ENCODE measurements around the gene LAMA5.

Gene LAMA5

GRCh38 chr20:62310757-62311121 is 56.4 kb downstream of the LAMA5 start:
- no peak for DNase-seq

GRCh38 chr20:62309947-62310756 is 57.0 kb downstream of the LAMA5 start:
- no peak for DNase-seq

DNA sequence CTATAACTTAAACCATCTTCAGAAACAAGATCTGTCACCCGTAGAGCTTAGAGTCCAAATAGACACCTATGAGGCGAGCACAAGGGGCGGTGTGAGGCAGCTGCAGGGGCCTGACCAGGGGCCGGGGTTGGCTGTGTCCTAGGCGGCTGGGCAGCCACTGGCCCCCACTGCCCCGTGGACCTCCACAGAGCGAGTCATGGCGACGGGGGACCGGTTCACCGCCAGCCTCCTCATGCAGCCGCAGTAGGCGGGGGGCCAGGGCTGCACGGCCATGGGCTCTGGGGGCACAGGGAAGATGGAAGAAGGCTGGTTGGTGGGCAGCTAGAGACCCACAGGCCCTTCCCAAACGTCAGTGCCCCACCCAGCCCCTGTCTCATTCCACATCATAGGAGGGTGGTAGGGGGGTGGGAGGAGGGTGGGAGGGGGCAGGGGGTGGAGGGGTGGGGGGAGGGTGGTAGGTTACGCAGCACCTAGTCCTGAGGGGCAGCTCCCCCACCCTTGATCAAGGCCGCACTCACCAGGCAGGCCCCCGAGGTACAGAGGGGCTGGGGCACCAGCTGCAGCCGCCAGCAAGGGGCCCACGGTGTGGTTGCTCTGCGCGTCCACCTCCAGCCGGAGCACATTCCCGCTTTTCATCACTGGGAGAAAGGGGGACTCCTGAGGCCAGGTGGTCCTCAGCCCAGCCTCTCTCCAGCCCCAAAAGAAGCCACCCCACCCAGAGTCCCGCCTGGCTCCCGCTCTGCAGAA is 57.7 kb downstream of the LAMA5 start:
- DNase-seq = no peak

- DNase-seq = no peak
Observed at GRCh38 chr20:62308102-62308822, 58.9 kb downstream of the LAMA5 start.

DNA sequence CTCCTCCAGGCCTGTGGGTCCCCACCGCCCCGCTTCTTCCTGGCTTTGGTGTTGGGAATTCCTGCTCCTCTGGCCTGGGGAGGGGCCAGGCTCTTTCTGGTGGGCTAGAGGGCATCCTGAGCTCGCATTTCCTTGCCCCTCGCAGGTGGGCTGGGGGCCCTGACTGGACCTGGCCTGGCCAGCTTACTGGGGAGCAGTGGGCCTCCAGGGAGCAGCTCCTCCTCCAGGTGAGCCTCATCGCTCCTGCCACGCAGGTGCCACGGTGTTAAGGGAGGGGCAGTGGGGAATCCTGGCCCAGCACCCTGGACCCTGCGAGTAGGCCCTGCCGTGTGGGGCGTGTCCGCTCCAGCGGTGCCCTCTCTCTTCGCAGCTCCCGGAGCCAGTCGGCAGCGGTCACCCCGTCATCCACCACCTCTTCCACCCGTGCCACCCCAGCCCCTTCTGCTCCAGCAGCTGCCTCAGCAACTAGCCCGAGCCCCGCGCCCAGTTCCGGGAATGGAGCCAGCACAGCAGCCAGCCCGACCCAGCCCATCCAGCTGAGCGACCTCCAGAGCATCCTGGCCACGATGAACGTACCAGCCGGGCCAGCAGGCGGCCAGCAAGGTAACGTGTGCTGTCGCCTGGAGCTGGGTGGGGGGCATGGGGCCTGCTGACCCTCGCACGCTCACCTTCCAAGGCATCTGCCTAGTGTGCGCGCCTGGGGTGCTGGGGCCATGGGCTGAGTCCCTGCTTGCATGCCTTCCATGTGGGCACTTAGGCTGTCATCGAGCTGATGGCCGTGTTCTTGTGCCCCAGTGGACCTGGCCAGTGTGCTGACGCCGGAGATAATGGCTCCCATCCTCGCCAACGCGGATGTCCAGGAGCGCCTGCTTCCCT is 59.6 kb downstream of the LAMA5 start:
- DNase-seq = no peak

DNA sequence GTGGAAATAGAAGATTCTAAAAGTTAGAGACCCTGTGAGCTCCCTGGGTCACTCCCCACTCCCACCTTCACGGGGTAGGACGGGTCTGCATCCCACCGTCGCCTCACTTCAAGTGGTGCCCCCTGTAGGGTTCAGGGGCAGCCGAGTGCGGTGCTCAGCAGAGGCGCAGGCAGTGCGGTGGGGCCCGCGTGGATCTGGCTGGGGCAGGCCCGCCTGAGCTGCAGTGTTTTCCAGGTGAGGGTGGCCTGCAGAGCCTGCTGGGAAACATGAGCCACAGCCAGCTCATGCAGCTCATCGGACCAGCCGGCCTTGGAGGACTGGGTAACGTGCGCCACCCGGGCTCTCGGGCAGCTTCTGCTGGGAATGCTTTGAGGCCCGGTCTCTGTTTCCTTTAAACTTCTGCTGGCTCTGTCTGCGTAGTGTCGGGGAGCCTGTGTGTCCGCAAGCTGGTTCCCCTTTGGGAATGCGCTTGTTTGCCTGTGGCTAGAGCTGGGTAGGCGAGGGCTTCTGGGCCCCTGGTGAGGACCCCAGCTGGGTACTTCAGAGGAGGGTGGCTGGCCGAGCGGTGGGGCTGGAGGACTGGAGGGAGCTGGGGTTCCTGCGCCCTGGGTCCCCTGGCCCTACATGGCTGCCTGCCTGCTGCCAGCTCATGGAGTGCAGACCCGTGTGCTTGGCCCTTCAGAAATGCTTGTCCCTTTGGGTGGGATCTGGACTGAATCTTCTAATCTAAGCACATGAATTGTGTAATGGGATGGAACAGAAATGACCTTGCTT is 60.5 kb downstream of the LAMA5 start:
- DNase-seq = no peak

DNA sequence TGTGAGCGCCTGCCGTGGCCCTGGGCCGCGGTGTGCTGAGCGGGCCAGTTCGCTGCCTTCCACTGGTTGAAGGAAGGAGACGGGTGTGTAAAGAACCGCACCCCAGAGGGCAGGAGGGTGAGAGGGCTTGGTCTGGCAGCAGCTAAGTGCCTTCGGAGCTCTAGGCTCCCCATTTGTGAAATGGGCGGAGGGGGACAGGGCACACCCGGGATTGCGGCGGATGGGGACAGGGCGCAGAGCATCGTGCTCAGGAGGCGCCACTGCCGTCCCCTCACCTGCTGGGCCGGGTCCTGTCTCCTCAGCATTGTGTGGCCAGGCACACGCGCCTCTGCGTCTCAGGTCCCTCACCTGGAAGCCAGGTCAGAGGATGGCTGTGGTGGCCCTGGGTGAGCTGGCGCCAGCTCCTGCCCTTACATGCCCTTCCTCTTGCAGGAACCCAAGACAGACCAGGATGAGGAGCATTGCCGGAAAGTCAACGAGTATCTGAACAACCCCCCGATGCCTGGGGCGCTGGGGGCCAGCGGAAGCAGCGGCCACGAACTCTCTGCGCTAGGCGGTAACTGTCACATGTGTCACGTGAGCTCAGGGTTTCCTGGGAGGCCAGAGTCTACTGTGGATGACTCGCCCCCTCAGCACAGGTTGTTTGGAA is 61.2 kb downstream of the LAMA5 start:
- no peak for DNase-seq

- no peak for DNase-seq
Observed at GRCh38 chr20:62305149-62305764, 61.9 kb downstream of the LAMA5 start.

DNA sequence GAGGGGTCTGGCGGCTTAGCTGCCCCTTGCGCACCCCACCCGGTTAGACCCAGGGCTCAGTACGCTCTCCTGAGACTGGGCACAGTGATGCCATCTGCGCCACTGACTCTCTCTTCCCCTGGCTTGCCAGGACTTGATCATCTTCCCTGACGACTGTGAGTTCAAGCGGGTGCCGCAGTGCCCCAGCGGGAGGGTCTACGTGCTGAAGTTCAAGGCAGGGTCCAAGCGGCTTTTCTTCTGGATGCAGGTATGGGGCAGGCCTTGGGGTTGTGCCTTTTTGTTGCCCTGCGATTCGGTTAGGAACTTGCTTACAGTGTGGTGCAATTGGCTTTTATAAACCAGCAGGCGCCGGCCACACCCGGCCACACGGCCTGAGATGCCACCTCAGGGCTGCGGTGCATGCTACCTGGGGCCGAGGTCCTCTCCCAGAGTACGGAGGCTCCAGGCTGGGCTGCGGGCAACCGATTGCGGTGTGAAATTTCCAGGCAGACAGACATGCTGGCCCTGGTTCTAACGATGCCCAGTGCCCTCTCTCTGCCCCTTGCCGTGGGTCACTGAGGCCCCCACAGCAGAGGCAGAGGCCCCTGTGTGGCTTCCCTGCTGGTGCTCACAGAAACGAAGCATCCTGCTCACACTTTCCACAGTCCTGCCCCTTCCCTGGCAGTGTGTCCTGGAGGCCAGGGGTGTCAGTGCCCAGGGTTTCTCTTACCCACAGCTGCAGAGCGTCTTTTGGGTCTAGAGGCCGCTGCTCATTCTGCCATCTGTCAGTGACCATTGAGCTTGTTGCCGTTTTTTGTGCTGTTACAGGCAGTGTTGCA is 62.6 kb downstream of the LAMA5 start:
- no peak for DNase-seq

DNA sequence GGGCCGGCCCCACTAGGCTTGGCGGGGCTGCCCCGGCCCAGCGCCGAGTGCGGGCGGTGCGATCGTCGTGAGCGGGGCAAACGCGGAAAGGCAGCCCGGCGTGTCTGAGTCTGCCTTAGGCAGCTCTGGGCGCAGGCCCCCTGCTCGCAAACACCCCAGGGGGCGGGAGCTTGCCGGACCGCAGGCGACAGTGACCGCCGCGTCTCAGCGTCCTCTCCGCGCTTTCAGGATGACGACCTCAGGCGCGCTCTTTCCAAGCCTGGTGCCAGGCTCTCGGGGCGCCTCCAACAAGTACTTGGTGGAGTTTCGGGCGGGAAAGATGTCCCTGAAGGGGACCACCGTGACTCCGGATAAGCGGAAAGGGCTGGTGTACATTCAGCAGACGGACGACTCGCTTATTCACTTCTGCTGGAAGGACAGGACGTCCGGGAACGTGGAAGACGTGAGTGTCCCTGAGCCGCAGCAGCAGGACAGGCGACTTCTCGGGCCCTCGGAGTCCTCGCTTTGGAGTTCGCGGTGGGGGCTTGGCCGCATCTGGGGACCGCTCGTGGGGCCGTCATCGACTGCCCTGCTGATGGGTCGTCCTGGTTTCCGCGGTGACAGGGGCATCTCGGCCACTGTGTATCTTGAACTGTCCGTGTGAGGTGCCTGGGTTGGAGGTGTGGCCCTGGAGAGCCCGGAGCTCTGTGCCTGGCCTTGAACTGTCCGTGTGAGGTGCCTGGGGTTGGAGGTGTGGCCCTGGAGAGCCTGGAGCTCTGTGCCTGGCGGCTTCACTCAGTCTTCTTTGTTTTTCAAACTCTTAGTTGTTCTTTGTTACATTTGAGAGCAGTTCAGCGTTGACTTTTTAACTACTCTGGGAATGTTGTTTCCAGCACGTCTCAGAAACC is 63.5 kb downstream of the LAMA5 start:
- no peak for DNase-seq

DNA sequence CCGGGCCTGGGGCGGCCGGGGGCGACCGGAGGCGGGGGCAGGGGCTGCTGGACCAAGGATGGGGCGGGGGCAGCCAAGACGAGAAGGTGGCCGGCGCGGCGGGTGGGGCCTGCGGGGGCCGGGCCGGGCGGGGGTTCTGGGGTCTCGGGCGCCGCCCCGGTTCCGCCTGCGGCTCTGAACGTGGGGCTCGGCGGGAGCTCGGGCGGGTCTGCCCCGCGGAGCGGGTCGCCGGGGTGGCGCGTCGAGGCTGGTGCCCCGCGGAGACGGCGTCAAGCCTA is 64.1 kb downstream of the LAMA5 start:
- no peak for DNase-seq

GRCh38 chr20:62302341-62303061 is 64.6 kb downstream of the LAMA5 start, which contains the start of gene ADRM1:
TSS of gene ADRM1 (plus strand) at chr20:62302997. CDS start at chr20:62303569, 572 bp downstream.
- DNase-seq = peak; percentile 97

GRCh38 chr20:62301773-62302340 is 65.3 kb downstream of the LAMA5 start:
- peak; percentile 96 for DNase-seq

GRCh38 chr20:62301111-62301668 is 65.9 kb downstream of the LAMA5 start:
- DNase-seq = no peak

DNA sequence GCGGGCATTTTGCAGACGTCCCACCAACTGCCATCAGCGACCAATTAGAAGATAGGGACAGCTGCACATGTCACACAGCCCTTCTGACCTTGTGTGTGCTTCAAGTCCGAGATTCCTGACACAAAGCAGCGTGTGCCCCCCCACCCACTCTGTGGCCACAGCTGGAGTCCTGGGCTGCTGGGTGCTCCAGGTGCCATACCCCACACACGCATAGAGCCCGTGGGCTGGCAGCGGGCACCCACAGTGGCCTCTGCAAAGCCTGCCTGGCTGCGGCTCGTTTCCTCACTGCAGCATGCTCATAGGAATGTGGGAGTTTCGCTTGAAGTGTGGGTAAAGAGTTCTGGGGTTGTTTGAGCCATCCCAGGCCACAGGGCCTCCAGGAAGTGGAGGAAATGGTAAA is 66.8 kb downstream of the LAMA5 start:
- no peak for DNase-seq

- no peak for DNase-seq
Observed at GRCh38 chr20:62299666-62300236, 67.4 kb downstream of the LAMA5 start.

DNA sequence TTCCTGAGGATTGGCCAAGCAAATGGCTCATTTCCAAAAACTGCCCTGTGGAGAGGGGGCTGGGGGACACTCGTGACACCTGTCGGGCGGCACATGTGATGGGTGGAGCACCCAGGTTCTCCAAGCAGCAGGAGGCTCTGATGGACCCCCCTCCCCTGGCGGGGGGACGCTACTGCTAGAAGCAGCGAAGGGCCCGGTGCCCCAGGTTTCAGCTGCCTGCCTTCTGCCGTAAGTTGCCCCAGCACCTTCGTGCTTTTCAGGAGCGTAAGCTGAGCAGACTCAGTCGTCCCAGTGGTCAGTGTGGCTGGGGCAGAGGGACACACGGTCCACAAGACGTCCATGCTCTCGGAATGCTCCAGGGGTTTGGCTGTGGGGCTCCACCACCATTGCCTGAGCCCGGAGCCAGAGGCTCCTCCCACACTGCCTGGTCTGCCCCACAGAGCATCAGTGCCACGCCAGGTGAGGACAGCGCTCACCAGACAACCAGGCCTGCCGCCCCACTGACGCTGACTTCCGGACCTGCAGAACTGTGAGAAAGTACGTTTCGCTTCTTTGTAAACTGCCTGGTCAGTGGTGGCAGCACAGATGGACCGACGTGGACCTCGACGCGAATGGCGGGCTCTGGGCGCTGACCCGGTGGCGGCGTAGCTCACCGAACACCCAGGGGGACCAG is 68.4 kb downstream of the LAMA5 start:
- DNase-seq = no peak

Measured in NCI-H2171 treated with DMSO at 0.1 percent for 48 hours (cell line).